Stimulated activated CD8-positive, alpha-beta memory T cell treated with anti-CD3 and anti-CD28 coated beads, Interleukin-15, amount 100 ng/mL, for 24 hours (primary cell): ENCODE results near the gene GAL3ST2.
"Not testable (repeated sequence)": the region's sequence is repeated elsewhere in the genome, so short reads cannot be mapped to it uniquely, and the experiment has no call there.

ENCODE experiments used
- DNase-seq: peaks from one replicate; pipeline ENCODE4 v3.0.0-alpha.2; 2020; ENCODE audit warnings: low read depth

The GAL3ST2 gene

DNA sequence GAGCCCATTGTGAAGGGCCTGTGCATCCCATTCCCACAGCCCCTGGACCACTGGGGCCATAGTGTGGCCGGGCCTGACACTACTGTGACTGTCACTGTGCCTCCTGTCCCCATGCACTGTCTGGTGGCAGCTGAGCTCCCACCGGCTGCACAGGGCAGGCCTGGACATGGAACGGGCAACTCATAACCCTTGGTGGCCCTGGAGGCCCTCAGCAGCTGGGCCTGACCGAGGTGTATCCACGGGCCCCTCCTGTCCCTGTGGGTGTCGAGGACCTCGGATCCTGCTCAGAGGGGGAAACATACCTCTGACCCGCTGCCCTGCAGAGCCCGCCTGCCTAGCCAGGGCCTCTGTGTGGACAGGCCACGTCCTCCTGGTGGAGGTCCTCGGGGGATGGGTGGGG lies 7.8 kb upstream of the GAL3ST2 start:
- DNase-seq = no peak

GRCh38 chr2:241769819-241770184 lies 6.8 kb upstream of the GAL3ST2 start:
- DNase-seq = no peak

DNA sequence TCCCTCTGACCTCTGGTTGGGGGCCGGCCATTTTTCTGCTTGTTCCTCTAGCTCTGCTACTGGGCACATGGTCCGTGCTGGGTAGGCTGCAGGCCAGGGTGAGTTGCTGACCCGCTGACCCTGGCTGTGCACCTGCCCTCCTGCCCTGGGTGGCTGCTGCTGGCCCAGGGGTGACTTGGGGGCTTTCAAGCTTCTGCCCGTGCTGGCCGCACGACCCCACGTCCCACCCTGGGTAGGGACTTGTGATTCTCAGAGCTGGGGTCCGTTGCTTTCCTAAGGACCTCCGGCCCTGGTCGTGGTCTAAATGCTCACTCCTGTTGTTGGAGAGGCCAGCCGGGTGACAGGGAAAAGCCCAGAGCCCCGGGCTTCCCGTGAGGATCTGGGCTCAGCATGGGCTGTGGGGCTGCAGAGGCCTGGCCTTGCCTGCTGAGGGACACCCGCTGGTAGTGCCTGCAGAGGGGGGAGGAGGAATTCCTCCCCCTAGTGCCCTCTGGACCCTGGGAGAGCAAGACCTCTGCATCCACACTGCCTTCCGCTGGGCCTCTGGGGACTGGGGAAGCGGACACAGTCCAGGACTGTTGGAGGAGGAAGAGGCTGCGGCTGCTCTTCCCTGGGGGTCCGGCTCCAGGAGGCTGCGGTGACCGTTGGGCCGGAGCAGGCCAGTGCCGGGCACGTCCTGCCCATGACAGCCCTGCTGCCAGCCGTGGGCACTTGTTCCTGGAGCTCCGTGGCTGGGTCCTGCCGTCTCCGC lies 6.3 kb upstream of the GAL3ST2 start:
- no peak for DNase-seq

- DNase-seq = no peak
Observed at GRCh38 chr2:241770936-241771285, 5.7 kb upstream of the GAL3ST2 start.

DNA sequence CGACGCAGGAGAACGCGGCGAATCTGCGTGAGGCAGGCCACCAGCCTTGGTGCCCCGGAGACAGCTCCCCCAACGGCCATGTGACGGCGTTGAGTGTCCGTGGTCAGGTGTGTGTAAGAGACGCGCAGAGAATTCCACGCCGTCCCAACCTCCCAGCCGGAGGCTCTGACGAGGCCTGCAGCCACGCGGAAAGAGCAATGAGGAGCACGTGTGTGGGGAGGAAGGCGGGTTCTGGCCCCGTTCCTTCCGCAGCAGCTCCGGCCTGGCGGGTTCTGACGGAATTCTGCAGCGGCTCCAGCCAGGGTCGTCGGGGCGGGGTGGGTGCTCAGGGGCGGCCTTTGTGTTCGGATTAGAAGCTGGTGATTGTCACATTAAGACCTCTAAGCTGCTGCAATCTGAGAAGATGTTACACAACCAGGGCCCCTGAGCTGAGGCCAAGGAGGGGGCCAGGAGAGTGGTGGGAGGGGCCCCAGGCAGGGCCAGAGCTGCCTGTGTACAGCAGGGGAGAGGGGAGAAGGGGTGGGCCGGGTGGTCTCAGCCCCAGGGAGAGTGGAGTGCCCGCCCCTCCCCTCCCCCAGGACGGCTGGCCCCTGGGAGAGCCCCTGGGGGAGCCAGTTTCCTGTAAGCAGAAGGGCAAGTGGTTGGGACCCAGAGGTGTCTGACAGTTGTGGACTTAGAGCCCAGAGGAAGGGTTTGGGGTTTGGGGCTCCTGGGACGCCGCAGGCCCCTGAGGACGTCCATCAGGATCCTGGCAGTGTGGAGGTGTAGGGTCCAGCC lies 5.1 kb upstream of the GAL3ST2 start:
- no peak for DNase-seq

DNA sequence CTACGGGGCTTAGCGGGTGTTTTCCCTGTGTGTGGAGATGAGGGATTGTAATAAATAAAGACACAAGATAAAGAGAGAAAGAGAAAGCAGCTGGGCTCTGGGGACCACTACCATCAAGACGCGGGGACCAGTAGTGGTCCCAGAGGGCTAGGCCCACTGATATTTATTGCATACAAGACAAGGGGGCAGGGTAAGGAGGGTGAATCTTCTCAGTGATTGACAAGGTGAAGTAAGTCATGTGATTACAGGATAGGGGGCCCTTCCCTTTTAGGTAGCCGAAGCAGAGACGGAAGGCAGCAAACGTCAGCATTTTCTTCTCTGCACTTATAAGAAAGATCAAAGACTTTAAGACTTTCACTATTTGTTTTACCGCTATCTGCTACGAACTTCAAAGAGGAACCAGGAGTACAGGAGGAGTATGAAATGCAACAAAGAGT lies 4.5 kb upstream of the GAL3ST2 start:
- DNase-seq = no peak

DNA sequence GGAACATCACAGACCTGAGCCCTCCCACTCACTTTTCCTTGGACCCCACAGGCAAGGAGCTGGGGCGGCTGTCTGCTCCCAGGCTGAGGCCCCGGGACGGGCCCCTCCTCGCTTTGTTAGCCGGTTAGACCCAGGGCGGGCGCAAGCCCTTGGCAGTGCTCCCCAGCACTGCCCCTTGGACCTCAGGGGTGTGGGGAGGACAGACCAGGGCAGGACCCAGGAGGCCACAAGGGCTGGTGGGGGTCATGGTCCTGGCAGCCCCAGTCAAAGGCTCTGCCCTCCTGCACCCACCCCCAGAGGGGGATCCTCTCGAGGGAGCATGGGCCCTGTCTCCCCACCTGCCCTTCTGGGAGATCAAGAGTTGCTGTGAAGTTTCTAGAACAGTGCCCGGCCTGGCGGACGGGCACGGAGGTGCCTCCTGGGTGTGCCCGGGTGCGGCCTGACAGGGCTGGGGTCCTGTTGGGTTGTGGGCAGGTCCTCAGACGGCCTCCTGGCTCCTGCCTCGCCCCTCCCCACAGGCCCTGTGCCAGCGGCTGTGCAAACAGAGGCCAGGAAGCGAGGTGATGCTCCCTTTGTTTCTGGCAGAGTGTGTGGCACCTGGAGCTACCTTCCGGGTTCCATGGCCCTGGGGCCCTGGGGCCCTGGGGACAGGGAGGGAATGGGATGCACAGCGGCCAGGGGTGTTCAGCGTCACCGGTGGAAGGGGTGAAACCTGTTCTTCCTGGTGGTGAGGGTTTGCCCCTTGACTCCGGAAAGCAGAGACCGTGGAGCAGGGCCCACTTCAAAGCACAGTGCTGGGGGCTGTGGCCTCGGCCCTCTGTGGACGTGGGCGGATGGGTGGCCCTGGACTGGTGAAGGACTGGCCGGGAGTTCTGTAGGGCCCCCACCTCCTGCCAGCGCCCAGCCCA lies 2.9 kb upstream of the GAL3ST2 start:
- DNase-seq = no peak

GRCh38 chr2:241774419-241775222 lies 2.0 kb upstream of the GAL3ST2 start:
- DNase-seq = no peak

DNA sequence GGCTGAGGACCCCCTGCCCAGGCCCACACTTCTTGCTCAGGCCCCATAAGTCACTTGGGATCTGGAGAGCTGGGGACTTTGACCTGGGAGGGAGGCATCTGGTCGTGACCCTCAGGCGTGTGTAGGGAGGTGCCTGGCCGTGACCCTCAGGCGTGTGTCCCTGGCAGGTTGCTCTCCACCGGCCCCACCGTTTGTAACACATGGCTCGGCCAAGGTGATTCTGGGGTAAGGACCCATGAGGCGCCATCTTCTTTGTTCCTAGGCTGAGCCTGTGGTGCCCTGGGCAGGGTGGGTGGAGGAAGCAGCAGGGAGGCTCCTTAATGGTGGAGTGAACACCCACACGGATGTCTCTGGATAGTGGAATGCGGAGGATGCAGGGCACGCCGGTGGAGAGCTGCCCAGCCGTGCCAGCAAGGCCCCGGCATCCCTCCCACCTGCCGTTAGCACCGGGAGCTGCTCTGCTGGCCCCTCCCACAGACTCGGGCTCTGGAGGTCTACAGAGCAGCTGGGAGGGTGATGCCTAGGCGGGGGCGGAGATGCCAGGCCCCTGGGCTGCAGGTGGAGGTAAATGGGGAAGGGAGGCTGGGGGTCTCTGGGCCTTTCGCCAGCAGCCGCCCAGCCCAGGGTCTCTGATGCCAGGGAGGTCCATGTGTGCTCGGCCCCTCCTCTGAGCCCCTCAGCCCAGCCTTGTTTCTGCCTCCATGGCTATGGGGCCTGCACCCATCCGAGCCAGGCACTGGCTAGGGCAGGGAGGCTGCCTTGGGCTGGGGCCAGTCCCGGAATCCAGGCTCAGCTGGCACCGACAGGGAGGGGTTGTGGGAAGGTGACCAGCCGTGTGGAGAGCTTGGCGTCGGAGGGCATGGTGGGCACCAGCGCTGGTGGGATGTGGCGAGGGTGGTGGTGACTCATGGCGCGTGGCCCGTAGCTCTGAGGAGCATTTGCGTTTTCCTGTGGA lies 1.1 kb upstream of the GAL3ST2 start:
- no peak for DNase-seq

- no peak for DNase-seq
Observed at GRCh38 chr2:241777170-241777685, 606 bp downstream of the GAL3ST2 start.

DNA sequence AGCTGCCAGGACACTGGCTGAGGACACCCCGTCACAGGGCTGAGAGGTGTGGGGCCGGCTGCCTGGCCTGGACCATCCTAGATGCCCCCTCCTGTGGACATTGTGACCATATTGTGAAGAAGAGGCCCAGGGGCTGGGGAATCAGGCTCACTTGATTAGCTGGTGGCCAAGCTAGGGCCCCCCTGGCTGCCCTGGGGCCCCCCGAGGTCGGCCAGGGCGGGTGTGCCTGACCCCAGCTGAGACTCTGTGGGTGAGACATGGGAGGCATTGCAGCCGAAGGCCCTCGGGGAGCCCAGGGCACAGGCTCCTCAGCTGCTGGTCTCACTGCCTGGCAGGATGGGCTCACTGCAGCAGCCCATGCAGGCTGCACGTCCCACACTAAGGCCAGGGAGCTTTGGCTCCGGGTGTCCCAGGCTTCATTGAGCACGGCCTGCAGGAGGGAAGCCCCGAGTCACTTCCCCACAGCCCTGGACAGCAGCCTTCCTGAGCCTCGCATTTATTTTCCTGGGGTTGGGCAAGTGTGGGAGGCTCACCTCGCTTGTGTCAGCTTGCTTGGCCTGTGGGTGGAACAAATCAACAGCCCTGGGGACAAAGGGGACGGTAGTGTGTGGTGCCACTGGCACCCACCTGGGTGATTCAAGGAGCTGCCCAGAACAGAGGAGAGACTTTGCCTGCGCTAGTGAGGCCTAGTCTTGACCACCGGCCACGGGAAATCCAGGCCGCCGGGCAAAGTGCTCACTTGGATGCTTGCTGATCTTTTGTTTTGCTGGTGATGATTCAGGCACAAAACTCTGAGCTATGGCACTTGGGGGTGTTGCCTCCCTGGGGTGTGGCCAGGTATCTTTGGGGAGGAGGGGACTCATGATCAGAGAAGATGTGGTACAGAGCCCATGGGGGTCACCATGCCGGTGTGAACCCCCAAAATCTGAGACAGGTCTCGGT lies 1.3 kb downstream of the GAL3ST2 start:
- DNase-seq = no peak

GRCh38 chr2:241780939-241781569 lies 4.4 kb downstream of the GAL3ST2 start:
- DNase-seq = no peak

DNA sequence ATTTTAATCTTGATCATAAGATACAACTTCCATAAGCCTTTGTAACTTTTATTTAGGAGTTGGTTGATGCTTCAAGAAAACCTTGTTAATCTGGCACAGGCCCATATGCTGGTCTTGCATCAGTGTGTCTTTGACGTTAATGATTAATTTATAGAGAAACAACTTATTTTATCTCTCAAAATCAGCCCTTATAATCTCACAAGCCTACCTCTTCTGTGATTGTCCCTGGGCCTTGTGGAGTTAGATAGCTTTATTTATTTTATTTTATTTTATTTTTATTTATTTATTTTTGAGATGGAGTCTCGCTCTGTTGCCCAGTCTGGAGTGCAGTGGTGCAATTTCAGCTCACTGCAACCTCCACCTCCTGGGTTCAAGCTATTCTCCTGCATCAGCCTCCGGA lies 5.4 kb downstream of the GAL3ST2 start:
- DNase-seq = not testable (repeated sequence)

GRCh38 chr2:241788135-241788534 lies 11.5 kb downstream of the GAL3ST2 start:
- DNase-seq = no peak

- no peak for DNase-seq
Observed at GRCh38 chr2:241788572-241788971, 11.9 kb downstream of the GAL3ST2 start.

GRCh38 chr2:241791385-241791784 lies 14.8 kb downstream of the GAL3ST2 start:
- not testable (repeated sequence) for DNase-seq

GRCh38 chr2:241793385-241793784 lies 16.8 kb downstream of the GAL3ST2 start:
- DNase-seq = no peak

- DNase-seq = no peak
Observed at GRCh38 chr2:241794250-241794823, 17.7 kb downstream of the GAL3ST2 start.
